CD4-positive, alpha-beta T cell (primary cell): Measurements from ENCODE around the gene EGF. TPM values are rescaled to one million over a fixed set of nuclear protein-coding genes. Genes with fewer than 3 reads are reported as not detected.

Experiments
- ATAC-seq: fragments of 200-7000 bp; cut with Tn5 transposase; one replicate; pipeline ENCODE4 v1.10.0; 2022; ENCODE audit warnings: mild to moderate bottlenecking; ENCODE audit not compliant: poor library complexity
- CTCF ChIA-PET: fragments of 350-600 bp; sonication (Branson Sonifier 250); formaldehyde crosslinking; loops from one replicate; lab custom pipeline; 2021; ENCODE audit warnings: antibody characterized with exemption, inconsistent platforms; lab: Charles Lee
- POLR2A ChIA-PET: fragments of 350-600 bp; sonication (Branson Sonifier 250); formaldehyde crosslinking; loops from one replicate; lab custom pipeline; 2021; ENCODE audit warnings: antibody characterized with exemption, inconsistent platforms; lab: Charles Lee
- DNase-seq, 14 experiments: peaks; one replicate each; pipeline ENCODE4 v3.0.0-alpha.2; 2013 to 2020; ENCODE audit warnings: mixed read lengths in 2 of 14
- H3K27ac ChIP-seq, 2 donors: one replicate each; pipeline versions ENCODE4 v1.5.1 to v1.7.0; 2013; ENCODE audit warnings: low read length in 2 of 2, low read depth in 1 of 2, mild to moderate bottlenecking in 1 of 2
- H3K27me3 ChIP-seq, 2 experiments: 1 replicate in 1 of 2; 2 replicates in 1 of 2; pipeline versions ENCODE4 v1.6.1 to v1.7.0; 2013; ENCODE audit warnings: low read length in 2 of 2, control low read depth in 1 of 2, mild to moderate bottlenecking in 1 of 2, moderate library complexity in 1 of 2; ENCODE audit not compliant: insufficient read depth in 2 of 2, control insufficient read depth in 1 of 2
- H3K36me3 ChIP-seq: one replicate; pipeline ENCODE4 v1.6.1; 2013; ENCODE audit warnings: low read length, control low read depth; ENCODE audit not compliant: insufficient read depth
- H3K4me1 ChIP-seq: one replicate; pipeline ENCODE4 v1.6.1; 2013; ENCODE audit warnings: low read length, control low read depth; ENCODE audit not compliant: insufficient read depth
- H3K4me3 ChIP-seq: one replicate; pipeline ENCODE4 v1.5.1; 2013; ENCODE audit warnings: mild to moderate bottlenecking, low read length, moderate library complexity
- H3K9me3 ChIP-seq, 2 experiments: 1 replicate in 1 of 2; 2 replicates in 1 of 2; pipeline versions ENCODE4 v1.6.1 to v1.7.0; 2013; ENCODE audit warnings: low read length in 2 of 2, mild to moderate bottlenecking in 2 of 2, control low read depth in 1 of 2, moderate library complexity in 1 of 2; ENCODE audit not compliant: control insufficient read depth in 1 of 2, insufficient read depth in 1 of 2
- H3K27ac Mint-ChIP-seq: one replicate; pipeline ENCODE4 v1.8.0; 2020; ENCODE audit warnings: mixed read lengths
- H3K27me3 Mint-ChIP-seq: one replicate; pipeline ENCODE4 v1.8.0; 2021; ENCODE audit warnings: mixed read lengths
- H3K36me3 Mint-ChIP-seq: one replicate; pipeline ENCODE4 v1.8.0; 2021; ENCODE audit warnings: low read depth, mixed read lengths
- H3K4me1 Mint-ChIP-seq: one replicate; pipeline ENCODE4 v1.8.0; 2021; ENCODE audit warnings: low read depth, mixed read lengths
- H3K4me3 Mint-ChIP-seq: one replicate; pipeline ENCODE4 v1.8.0; 2020; ENCODE audit warnings: mild to moderate bottlenecking, mixed read lengths
- H3K9me3 Mint-ChIP-seq: one replicate; pipeline ENCODE4 v1.8.0; 2020; ENCODE audit warnings: mixed read lengths
- intact Hi-C, 2 experiments: fragments of 100-400 bp; cut with DNase I in 1 of 2; cut with micrococcal nuclease in 1 of 2; formaldehyde crosslinking; loops; one replicate each; pipeline versions ENCODE4 v1.15.1 to v1.9.0; 2023 to 2025; cut with DNase I, micrococcal nuclease
- total RNA-seq, 174 experiments: library from RNA in 2 of 174; stranded (reverse) in 2 of 174; gene quantifications; one replicate each; pipeline ENCODE4 v1.2.3 and lab custom pipeline; 2021 to 2026
- TF ChIP-seq, protein P1 (sequence below): fragments of 200-600 bp; IDR thresholded peaks from one replicate; pipeline ENCODE4 v1.8.0; 2022; ENCODE audit warnings: antibody characterized with exemption, mild to moderate bottlenecking

EGF gene
- total RNA-seq, 2 experiments from 2014 or later, result not detected

DNA sequence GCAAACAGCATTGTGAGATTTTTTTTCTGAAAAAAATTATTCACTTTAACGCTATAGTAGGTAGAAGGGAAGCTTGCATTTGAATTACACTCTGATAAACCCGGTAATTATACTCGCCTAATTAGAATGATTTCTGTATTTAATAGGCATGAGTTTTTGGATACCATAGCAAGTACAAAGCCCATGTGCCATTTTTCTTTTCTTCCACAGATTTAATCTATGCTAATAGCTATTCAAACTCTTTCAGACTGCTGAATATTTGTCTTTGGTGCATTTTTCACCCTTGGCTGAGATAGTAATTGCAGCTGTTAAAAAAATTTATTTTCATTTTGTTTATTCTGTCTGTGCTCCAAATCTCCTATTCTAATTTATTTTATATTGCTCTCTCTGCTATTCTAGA lies 113.0 kb downstream of the EGF start:
- Histone ChIP-seq H3K27me3 (no peaks in the 10 kb centered on the region), H3K4me1 (no peaks in the 10 kb centered on the region), H3K27ac (no peak overlapping the region), H3K9me3 (no peaks in the 10 kb centered on the region), H3K4me3 (no peak overlapping the region), H3K36me3 (no peaks in the 10 kb centered on the region)
- ATAC-seq (no peak), DNase-seq (no peak)
- H3K4me3 Mint-ChIP-seq, result no peak overlapping the region
- no peaks in the 10 kb centered on the region for H3K9me3 Mint-ChIP-seq
- TF ChIP-seq, protein P1, sequence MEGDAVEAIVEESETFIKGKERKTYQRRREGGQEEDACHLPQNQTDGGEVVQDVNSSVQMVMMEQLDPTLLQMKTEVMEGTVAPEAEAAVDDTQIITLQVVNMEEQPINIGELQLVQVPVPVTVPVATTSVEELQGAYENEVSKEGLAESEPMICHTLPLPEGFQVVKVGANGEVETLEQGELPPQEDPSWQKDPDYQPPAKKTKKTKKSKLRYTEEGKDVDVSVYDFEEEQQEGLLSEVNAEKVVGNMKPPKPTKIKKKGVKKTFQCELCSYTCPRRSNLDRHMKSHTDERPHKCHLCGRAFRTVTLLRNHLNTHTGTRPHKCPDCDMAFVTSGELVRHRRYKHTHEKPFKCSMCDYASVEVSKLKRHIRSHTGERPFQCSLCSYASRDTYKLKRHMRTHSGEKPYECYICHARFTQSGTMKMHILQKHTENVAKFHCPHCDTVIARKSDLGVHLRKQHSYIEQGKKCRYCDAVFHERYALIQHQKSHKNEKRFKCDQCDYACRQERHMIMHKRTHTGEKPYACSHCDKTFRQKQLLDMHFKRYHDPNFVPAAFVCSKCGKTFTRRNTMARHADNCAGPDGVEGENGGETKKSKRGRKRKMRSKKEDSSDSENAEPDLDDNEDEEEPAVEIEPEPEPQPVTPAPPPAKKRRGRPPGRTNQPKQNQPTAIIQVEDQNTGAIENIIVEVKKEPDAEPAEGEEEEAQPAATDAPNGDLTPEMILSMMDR, result no peak
- no peak overlapping the region for H3K27ac Mint-ChIP-seq
- ChIA-PET CTCF (no interaction called here), POLR2A (no interaction called here)
- H3K4me1 Mint-ChIP-seq, result no peaks in the 10 kb centered on the region
- intact Hi-C loops, result no loop called here
- H3K27me3 Mint-ChIP-seq, result no peaks in the 10 kb centered on the region
- H3K36me3 Mint-ChIP-seq, result no peaks in the 10 kb centered on the region

DNA sequence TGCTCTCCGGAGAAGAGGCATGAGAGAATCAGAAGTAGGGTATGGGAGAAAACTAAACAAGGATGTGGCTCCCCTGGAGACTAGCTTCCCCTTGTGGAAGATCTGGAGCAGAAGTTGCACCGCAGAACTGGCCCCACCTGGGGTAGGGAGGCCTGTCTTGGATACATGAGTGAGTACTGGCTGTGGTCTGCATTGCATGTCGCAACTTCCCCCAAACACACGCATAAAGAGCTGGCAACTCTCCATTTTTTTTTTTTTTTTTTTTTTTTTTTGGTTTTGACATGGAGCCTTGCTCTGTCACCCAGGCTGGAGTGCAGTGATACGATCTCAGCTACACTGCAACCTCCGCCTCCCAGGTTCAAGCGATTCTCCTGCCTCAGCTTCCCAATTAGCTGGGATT lies 119.9 kb downstream of the EGF start:
- TF ChIP-seq, protein P1, result no peak
- H3K27me3 Mint-ChIP-seq, result peaks cover 32% of the 10 kb centered on the region
- no peak overlapping the region for H3K27ac ChIP-seq
- no peak overlapping the region for H3K4me3 Mint-ChIP-seq
- CTCF ChIA-PET, result interaction anchor here (0.9 kb wide), 1 partner anchor 14 kb away, joined by 3 read pairs; no protein-coding TSS in a partner anchor
- no peaks in the 10 kb centered on the region for H3K9me3 ChIP-seq
- H3K27me3 ChIP-seq, result peaks cover 0 to 13% of the 10 kb centered on the region in 2 experiments
- intact Hi-C loops, result no loop called here
- POLR2A ChIA-PET, result no interaction called here
- H3K9me3 Mint-ChIP-seq, result no peaks in the 10 kb centered on the region
- H3K27ac Mint-ChIP-seq, result no peak overlapping the region
- no peaks in the 10 kb centered on the region for H3K36me3 ChIP-seq
- no peaks in the 10 kb centered on the region for H3K4me1 Mint-ChIP-seq
- ATAC-seq (no peak), DNase-seq (peak in 3 of 14 experiments; percentile 13 to 60 (median 52))
- H3K4me1 ChIP-seq, result no peaks in the 10 kb centered on the region
- no peak overlapping the region for H3K4me3 ChIP-seq
- no peaks in the 10 kb centered on the region for H3K36me3 Mint-ChIP-seq

GRCh38 chr4:110033355-110034025 lies 120.8 kb downstream of the EGF start:
- Mint-ChIP-seq H3K4me3 (no peak overlapping the region), H3K27me3 (peaks cover 32% of the 10 kb centered on the region), H3K9me3 (no peaks in the 10 kb centered on the region), H3K27ac (no peak overlapping the region), H3K36me3 (no peaks in the 10 kb centered on the region), H3K4me1 (no peaks in the 10 kb centered on the region)
- Histone ChIP-seq H3K9me3 (no peaks in the 10 kb centered on the region), H3K4me3 (no peak overlapping the region), H3K36me3 (no peaks in the 10 kb centered on the region), H3K27me3 (peaks cover 0 to 13% of the 10 kb centered on the region in 2 experiments), H3K4me1 (no peaks in the 10 kb centered on the region), H3K27ac (no peak overlapping the region)
- TF ChIP-seq, protein P1, result no peak
- DNase-seq (no peak), ATAC-seq (no peak)
- intact Hi-C loops, result no loop called here
- ChIA-PET POLR2A (no interaction called here), CTCF (interaction anchor here (0.9 kb wide), 1 partner anchor 13 kb away, joined by 3 read pairs; no protein-coding TSS in a partner anchor)
